Skeletal muscle cell (primary cell): ENCODE measurements around the gene COL6A1.

Experiments
- DNase-seq: peaks from one replicate; pipeline ENCODE4 v3.0.0-alpha.2; 2010; ENCODE audit warnings: low read depth
- H3K4me3 ChIP-seq: 2 replicates; pipeline ENCODE4 v1.5.1; 2011; ENCODE audit warnings: low read depth, mild to moderate bottlenecking, control low read depth, low read length, moderate library complexity

COL6A1 gene

GRCh38 chr21:45990049-45990711, 8.6 kb downstream of the COL6A1 start:
- no peak overlapping the region for H3K4me3 ChIP-seq

GRCh38 chr21:45990741-45991605, 9.4 kb downstream of the COL6A1 start:
- DNase-seq, result no peak

More at GRCh38 chr21:45990049-45990711, 8.6 kb downstream of the COL6A1 start:
- DNase-seq, result no peak

GRCh38 chr21:45991606-45992300, 10.2 kb downstream of the COL6A1 start:
- no peak for DNase-seq
- no peak overlapping the region for H3K4me3 ChIP-seq

More at GRCh38 chr21:45990741-45991605, 9.4 kb downstream of the COL6A1 start:
- no peak overlapping the region for H3K4me3 ChIP-seq

GRCh38 chr21:45992301-45993209, 11.0 kb downstream of the COL6A1 start:
- no peak overlapping the region for H3K4me3 ChIP-seq
- DNase-seq, result no peak

- H3K4me3 ChIP-seq, result no peak overlapping the region
- no peak for DNase-seq
Observed at GRCh38 chr21:45993210-45994085, 11.9 kb downstream of the COL6A1 start.

- no peak for DNase-seq
- no peak overlapping the region for H3K4me3 ChIP-seq
Observed at GRCh38 chr21:45994086-45994661, 12.6 kb downstream of the COL6A1 start.

- no peak overlapping the region for H3K4me3 ChIP-seq
- DNase-seq, result no peak
Observed at GRCh38 chr21:45994759-45995685, 13.5 kb downstream of the COL6A1 start.

GRCh38 chr21:45995686-45996179, 14.2 kb downstream of the COL6A1 start:
- no peak for DNase-seq

GRCh38 chr21:45996311-45997204, 15.0 kb downstream of the COL6A1 start:
- DNase-seq, result no peak
- no peak overlapping the region for H3K4me3 ChIP-seq

More at GRCh38 chr21:45995686-45996179, 14.2 kb downstream of the COL6A1 start:
- no peak overlapping the region for H3K4me3 ChIP-seq

- H3K4me3 ChIP-seq, result no peak overlapping the region
- DNase-seq, result no peak
Observed at GRCh38 chr21:45997205-45997494, 15.6 kb downstream of the COL6A1 start.

- no peak for DNase-seq
- no peak overlapping the region for H3K4me3 ChIP-seq
Observed at GRCh38 chr21:45997495-45998275, 16.1 kb downstream of the COL6A1 start.

- DNase-seq, result no peak
- no peak overlapping the region for H3K4me3 ChIP-seq
Observed at GRCh38 chr21:45998276-45998701, 16.7 kb downstream of the COL6A1 start.

- H3K4me3 ChIP-seq, result no peak overlapping the region
- no peak for DNase-seq
Observed at GRCh38 chr21:45998871-45999580, 17.5 kb downstream of the COL6A1 start.

- DNase-seq, result no peak
- no peak overlapping the region for H3K4me3 ChIP-seq
Observed at GRCh38 chr21:45999581-46000181, 18.1 kb downstream of the COL6A1 start.
